ENCODE data around the gene NT5DC1. TPM values are rescaled to one million over a fixed set of nuclear protein-coding genes. Genes with fewer than 3 reads are reported as not detected.

The NT5DC1 gene
- total RNA-seq, 1 donor from 2014 or later: 44.1 TPM

DNA sequence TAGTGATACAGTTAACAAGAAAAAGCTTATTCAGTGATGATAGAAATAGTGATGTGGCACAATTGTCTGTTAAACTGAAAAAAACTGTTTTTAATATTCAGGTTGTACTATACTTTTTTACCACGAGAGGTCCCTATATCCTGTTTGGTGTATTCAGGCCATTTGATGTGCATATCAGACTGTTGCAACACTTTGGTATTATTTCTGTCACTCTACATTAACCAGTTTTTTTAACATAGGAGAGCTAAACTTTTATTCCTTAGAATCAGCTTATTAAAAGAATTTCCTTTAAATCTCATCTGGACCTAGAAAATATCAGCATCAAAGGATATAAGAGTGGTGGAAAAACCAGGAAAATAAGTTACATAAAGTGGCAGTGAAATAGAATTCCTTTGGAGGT is 116.4 kb downstream of the NT5DC1 start:
- H3K4me3 Mint-ChIP-seq (ENCODE audit: low read depth): no peak overlapping the region
- H3K36me3 Mint-ChIP-seq (ENCODE audit: low read depth): no peaks in the 10 kb centered on the region
- no peaks in the 10 kb centered on the region for H3K27me3 Mint-ChIP-seq (ENCODE audit: low read depth)
- no peaks in the 10 kb centered on the region for H3K4me1 Mint-ChIP-seq (ENCODE audit: low read depth)
- no peaks in the 10 kb centered on the region for H3K9me3 Mint-ChIP-seq
- no peak overlapping the region for H3K27ac Mint-ChIP-seq
- DNase-seq (ENCODE audit: low spot score): no peak
- intact Hi-C loops (cut with micrococcal nuclease): loop anchor here (5.0 kb wide), 2 partner anchors 60 to 355 kb away; partner anchors contain the start of genes RWDD1 and TSPYL1

DNA sequence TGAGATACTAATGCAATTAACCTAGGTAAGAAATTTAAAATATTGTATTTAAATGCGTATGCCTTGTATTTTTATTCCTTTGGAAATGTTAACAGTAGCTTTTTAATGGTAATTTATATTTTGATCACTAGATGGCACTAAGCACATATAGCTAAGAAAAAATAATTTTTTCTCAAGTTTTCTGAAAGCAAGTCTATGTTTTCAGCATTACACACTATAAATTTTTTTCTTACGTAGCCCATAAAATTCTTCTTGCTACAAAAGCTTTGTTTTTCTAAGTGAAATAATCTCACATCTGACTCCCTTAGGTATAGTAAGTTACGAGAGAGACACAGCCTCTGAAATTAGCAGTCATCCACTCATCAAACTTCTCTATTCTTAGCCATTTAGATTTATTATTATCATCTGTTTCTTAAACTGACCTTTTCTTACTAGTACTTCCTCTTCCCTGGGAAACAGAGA is 117.5 kb downstream of the NT5DC1 start:
- no peaks in the 10 kb centered on the region for H3K36me3 Mint-ChIP-seq (ENCODE audit: low read depth)
- H3K9me3 Mint-ChIP-seq: no peaks in the 10 kb centered on the region
- intact Hi-C loops (cut with micrococcal nuclease): loop anchor here (2.0 to 5.0 kb wide), 3 partner anchors 59 to 354 kb away; partner anchors contain the start of genes RWDD1 and TSPYL1
- H3K27ac Mint-ChIP-seq: no peak overlapping the region
- DNase-seq (ENCODE audit: low spot score): no peak
- no peak overlapping the region for H3K4me3 Mint-ChIP-seq (ENCODE audit: low read depth)
- no peaks in the 10 kb centered on the region for H3K27me3 Mint-ChIP-seq (ENCODE audit: low read depth)
- no peaks in the 10 kb centered on the region for H3K4me1 Mint-ChIP-seq (ENCODE audit: low read depth)

DNA sequence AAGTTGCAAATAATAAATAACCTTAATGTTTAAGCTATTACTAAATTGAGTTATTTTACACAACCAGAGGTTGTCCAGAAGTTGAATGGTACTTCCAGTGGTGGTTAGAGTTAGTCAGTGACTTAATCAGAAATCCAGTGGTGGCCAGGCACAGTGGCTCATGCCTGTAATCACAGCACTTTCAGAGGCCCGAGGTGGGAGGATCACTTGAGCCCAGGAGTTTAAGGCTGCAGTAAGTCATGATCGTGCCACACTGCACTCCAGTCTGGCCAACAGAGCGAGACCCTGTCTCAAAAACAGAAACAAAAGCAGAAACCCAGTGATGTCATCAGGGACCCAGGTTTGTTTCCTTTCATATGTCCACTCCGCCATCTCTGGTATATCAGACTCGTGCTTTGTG is 118.2 kb downstream of the NT5DC1 start:
- Mint-ChIP-seq H3K36me3 (ENCODE audit: low read depth) (no peaks in the 10 kb centered on the region), H3K4me1 (ENCODE audit: low read depth) (no peaks in the 10 kb centered on the region), H3K9me3 (no peaks in the 10 kb centered on the region), H3K4me3 (ENCODE audit: low read depth) (no peak overlapping the region), H3K27me3 (ENCODE audit: low read depth) (no peaks in the 10 kb centered on the region), H3K27ac (no peak overlapping the region)
- intact Hi-C loops (cut with micrococcal nuclease): loop anchor here (2.0 to 5.0 kb wide), 3 partner anchors 58 to 353 kb away; partner anchors contain the start of genes RWDD1 and TSPYL1
- DNase-seq (ENCODE audit: low spot score): no peak

DNA sequence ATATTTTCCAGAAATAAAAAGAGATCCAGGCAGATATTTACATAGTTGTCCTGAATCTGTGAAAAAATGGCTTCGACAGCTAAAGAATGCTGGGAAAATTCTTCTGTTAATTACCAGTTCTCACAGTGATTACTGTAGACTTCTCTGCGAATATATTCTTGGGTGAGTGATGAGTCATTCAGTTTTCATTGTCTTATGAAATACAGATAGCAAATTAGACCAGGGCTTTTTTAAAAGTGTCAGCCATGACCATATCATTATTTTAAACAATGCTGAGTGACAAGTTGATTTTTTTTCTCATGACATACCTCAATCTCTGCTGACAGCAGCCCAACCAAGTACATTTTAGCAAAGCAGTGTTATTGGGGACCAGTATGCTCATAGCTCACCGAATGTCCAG is 120.4 kb downstream of the NT5DC1 start:
- Mint-ChIP-seq H3K36me3 (ENCODE audit: low read depth) (no peaks in the 10 kb centered on the region), H3K9me3 (no peaks in the 10 kb centered on the region), H3K4me3 (ENCODE audit: low read depth) (no peak overlapping the region), H3K27ac (no peak overlapping the region), H3K27me3 (ENCODE audit: low read depth) (no peaks in the 10 kb centered on the region), H3K4me1 (ENCODE audit: low read depth) (no peaks in the 10 kb centered on the region)
- DNase-seq (ENCODE audit: low spot score): no peak
- intact Hi-C loops (cut with micrococcal nuclease): no loop called here

DNA sequence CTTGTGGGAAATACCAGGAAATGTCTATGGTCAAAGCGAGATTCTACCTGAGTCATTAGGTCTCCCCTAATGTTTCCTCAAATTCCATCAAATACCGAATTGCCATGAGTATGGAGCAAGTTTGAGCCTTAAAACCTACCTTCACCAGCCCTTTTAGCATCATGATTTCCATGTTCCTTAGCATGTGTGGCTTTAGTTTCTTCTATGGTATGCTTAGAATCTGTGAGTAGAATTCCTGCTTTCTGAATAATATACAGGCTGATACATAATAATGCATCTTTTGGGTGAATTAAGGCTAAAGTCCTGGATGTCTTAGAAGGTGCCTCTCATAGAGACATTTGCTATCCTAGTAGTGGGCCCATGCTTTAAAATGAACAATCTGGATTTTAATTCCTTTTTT is 121.3 kb downstream of the NT5DC1 start:
- Mint-ChIP-seq H3K27me3 (ENCODE audit: low read depth) (no peaks in the 10 kb centered on the region), H3K9me3 (no peaks in the 10 kb centered on the region), H3K4me1 (ENCODE audit: low read depth) (no peaks in the 10 kb centered on the region), H3K27ac (no peak overlapping the region), H3K4me3 (ENCODE audit: low read depth) (no peak overlapping the region), H3K36me3 (ENCODE audit: low read depth) (no peaks in the 10 kb centered on the region)
- DNase-seq (ENCODE audit: low spot score): no peak
- intact Hi-C loops (cut with micrococcal nuclease): no loop called here

DNA sequence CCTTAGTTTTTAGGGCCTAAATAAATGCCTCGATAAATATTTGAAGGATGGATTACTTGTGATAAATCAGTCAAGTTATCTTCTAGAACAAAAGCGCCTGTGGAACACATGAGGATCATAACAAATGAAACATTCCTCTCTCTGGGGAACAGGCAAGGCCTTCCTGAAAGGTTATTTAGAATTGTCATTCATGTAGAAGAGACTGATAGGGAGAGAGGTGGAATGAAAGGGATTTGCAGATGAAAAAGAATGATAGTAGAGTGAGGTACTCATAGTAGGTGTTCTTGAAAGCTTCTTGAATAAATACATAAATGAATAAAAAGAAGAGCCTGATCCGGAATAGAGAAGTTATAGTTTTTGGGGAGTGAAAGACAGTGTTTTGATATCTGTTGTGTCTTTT is 122.7 kb downstream of the NT5DC1 start:
- H3K27ac Mint-ChIP-seq: no peak overlapping the region
- no peaks in the 10 kb centered on the region for H3K36me3 Mint-ChIP-seq (ENCODE audit: low read depth)
- intact Hi-C loops (cut with micrococcal nuclease): no loop called here

DNA sequence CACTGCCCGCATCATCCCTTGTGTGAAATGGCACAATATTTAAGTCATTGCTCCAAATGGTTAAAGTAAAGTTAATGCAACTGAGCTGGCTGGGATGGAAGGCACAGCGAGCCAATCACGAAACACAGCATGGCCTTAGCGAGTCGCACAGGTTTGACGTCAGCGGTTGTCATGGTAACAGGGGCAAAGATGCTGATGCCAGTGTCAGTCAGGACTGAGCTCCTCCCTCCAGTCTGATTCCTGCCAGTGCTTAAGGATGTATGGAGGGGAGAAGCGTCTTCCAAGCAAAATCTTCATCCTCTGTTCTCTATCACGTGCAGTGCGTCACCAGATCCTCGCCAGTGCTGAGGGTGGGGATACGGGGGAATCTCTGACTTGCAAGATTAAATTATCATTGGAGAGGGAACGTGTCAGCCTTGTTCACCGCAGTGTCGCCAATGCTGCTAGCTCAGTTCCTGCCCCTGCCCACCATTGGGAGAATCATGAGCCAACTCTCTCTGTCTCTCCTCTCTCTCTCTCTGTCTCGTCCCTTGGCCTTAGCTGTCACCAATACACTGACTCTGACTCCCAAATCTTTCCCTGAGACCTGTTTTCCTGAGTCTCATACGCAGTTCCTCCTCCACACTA is 128.7 kb downstream of the NT5DC1 start:
- Mint-ChIP-seq H3K36me3 (ENCODE audit: low read depth) (no peaks in the 10 kb centered on the region), H3K27me3 (ENCODE audit: low read depth) (no peaks in the 10 kb centered on the region), H3K4me3 (ENCODE audit: low read depth) (no peak overlapping the region), H3K27ac (no peak overlapping the region), H3K4me1 (ENCODE audit: low read depth) (no peaks in the 10 kb centered on the region), H3K9me3 (no peaks in the 10 kb centered on the region)
- no peak for DNase-seq (ENCODE audit: low spot score)
- intact Hi-C loops (cut with micrococcal nuclease): no loop called here

More for the DNA sequence above, 122.7 kb downstream of the NT5DC1 start:
- Mint-ChIP-seq H3K4me1 (ENCODE audit: low read depth) (no peaks in the 10 kb centered on the region), H3K9me3 (no peaks in the 10 kb centered on the region), H3K4me3 (ENCODE audit: low read depth) (no peak overlapping the region), H3K27me3 (ENCODE audit: low read depth) (no peaks in the 10 kb centered on the region)
- DNase-seq (ENCODE audit: low spot score): no peak

DNA sequence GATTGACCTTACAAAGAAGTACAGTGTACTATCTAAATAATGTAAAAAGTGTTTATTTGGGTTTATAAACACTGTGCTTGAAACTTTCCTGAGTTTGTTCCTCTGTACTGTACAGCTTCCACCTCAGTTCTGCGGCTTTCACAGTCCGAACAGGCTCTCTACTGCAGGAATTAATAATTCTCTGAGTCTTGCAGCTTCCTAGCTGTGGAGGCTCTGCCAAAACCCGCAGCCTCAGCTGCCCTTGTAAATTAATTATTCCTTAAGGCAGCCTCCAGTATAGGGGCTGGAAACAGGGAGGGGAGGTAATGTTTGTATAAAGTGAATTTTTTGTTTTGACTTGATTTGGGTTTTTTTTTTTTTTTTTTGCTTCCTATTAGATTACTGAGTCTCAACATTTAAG is 134.0 kb downstream of the NT5DC1 start:
- Mint-ChIP-seq H3K4me1 (ENCODE audit: low read depth) (no peaks in the 10 kb centered on the region), H3K27me3 (ENCODE audit: low read depth) (no peaks in the 10 kb centered on the region), H3K36me3 (ENCODE audit: low read depth) (peaks cover 10% of the 10 kb centered on the region), H3K27ac (no peak overlapping the region), H3K9me3 (no peaks in the 10 kb centered on the region), H3K4me3 (ENCODE audit: low read depth) (no peak overlapping the region)
- DNase-seq (ENCODE audit: low spot score): no peak
- intact Hi-C loops (cut with micrococcal nuclease): no loop called here

DNA sequence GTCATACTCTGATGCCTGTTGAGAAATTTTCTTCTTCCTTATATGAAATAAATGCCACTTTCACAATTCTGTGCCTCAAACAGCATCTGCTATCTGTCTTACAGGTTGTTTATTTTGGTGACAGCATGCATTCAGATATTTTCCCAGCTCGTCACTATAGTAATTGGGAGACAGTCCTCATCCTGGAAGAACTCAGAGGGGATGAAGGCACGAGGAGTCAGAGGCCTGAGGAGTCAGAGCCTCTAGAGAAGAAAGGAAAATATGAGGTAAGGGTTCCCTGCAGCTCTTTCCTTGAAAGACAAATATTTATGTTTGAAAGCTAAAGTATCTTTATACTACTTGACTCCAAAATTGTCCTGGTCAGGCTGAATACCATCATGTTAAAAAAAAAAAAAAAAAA is 137.4 kb downstream of the NT5DC1 start:
- no peaks in the 10 kb centered on the region for H3K9me3 Mint-ChIP-seq
- no peak for DNase-seq (ENCODE audit: low spot score)
- peaks cover 13% of the 10 kb centered on the region for H3K36me3 Mint-ChIP-seq (ENCODE audit: low read depth)
- no peak overlapping the region for H3K4me3 Mint-ChIP-seq (ENCODE audit: low read depth)
- H3K27ac Mint-ChIP-seq: no peak overlapping the region
- H3K27me3 Mint-ChIP-seq (ENCODE audit: low read depth): no peaks in the 10 kb centered on the region
- intact Hi-C loops (cut with micrococcal nuclease): no loop called here
- no peaks in the 10 kb centered on the region for H3K4me1 Mint-ChIP-seq (ENCODE audit: low read depth)

DNA sequence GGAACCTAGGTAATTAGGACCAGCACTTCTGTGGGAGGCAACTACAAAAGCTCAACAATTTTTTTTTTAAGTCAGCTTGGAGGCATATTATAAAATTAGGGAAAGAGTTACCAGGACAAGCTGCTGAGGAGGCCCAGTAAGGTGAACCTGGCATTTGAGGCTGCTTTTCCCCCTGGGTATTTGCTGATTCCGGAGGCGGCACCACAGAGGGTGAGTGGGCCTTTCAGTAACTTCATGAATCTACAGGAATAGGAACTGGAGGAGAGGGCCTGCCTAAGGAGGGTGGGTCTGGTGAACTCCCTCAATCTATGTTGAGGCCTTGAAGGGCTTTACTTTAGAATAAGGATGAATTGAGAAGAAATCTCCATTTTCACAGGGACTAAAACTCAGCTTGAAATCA is 138.6 kb downstream of the NT5DC1 start:
- Mint-ChIP-seq H3K9me3 (no peaks in the 10 kb centered on the region), H3K4me3 (ENCODE audit: low read depth) (no peak overlapping the region), H3K27ac (no peak overlapping the region), H3K27me3 (ENCODE audit: low read depth) (no peaks in the 10 kb centered on the region), H3K4me1 (ENCODE audit: low read depth) (no peaks in the 10 kb centered on the region), H3K36me3 (ENCODE audit: low read depth) (peaks cover 13% of the 10 kb centered on the region)
- intact Hi-C loops (cut with micrococcal nuclease): no loop called here
- no peak for DNase-seq (ENCODE audit: low spot score)

DNA sequence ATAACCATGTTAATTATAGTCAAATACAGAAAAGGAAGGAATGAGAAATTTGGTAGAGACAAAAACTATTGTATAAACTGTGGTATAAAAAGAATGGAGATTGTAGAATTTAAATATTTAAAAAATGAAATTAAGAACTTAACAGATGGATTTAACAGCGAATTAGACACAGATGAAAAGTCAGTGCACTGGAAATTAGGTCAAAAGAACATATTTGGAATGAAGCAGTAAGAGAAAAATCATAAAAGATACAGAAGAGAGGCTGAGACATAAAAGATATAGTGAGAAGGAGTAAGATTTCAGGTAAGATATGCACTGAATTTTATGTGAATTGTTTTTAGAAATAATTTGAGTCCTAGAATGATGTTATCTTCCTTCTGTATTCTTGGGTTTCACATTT is 139.2 kb downstream of the NT5DC1 start:
- H3K9me3 Mint-ChIP-seq: no peaks in the 10 kb centered on the region
- no peak overlapping the region for H3K4me3 Mint-ChIP-seq (ENCODE audit: low read depth)
- peaks cover 13% of the 10 kb centered on the region for H3K36me3 Mint-ChIP-seq (ENCODE audit: low read depth)
- H3K27me3 Mint-ChIP-seq (ENCODE audit: low read depth): no peaks in the 10 kb centered on the region
- no peak overlapping the region for H3K27ac Mint-ChIP-seq
- intact Hi-C loops (cut with micrococcal nuclease): no loop called here
- H3K4me1 Mint-ChIP-seq (ENCODE audit: low read depth): no peaks in the 10 kb centered on the region
- no peak for DNase-seq (ENCODE audit: low spot score)

DNA sequence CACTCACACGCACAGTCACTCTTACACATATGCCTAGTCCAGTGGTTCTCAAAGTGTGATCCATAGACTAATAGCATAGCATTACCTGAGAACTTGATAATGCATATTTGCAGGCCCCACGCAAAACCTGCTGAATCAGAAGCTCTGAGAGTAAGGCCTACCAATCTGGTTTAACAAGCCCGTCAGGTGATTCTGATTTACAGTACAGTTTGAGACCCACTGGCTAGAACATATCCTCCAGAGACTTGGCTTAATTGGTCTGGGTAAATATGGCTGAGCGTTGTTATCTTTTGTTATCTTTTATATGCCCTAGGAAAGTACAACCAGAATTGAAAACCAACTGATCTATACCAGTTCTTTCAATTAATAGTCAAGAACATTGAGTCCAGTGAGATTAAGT is 143.6 kb downstream of the NT5DC1 start:
- H3K27me3 Mint-ChIP-seq (ENCODE audit: low read depth): no peaks in the 10 kb centered on the region
- no peak for DNase-seq (ENCODE audit: low spot score)
- no peak overlapping the region for H3K27ac Mint-ChIP-seq
- H3K9me3 Mint-ChIP-seq: no peaks in the 10 kb centered on the region
- no peak overlapping the region for H3K4me3 Mint-ChIP-seq (ENCODE audit: low read depth)
- H3K4me1 Mint-ChIP-seq (ENCODE audit: low read depth): peaks cover 7% of the 10 kb centered on the region
- peaks cover 6% of the 10 kb centered on the region for H3K36me3 Mint-ChIP-seq (ENCODE audit: low read depth)
- intact Hi-C loops (cut with micrococcal nuclease): no loop called here

DNA sequence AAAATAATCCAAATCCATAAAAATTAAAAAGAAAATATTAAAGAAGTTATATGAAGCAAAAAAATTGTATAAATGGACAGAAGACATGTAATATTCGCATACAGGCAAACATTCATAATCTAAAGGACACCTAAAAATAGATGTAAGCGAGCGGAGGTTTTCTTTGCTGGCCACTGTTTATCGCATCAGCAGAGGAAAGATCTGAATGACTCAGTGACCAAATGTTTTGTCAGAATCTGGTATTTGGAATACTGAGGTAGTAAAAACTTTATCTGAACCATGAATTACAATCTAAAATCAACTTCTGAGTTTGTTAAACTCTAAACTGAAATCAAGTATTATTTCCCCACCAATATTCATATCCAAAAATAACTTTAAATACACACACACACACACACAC is 145.4 kb downstream of the NT5DC1 start:
- no peak for DNase-seq (ENCODE audit: low spot score)
- H3K36me3 Mint-ChIP-seq (ENCODE audit: low read depth): peaks cover 12% of the 10 kb centered on the region
- intact Hi-C loops (cut with micrococcal nuclease): no loop called here
- no peaks in the 10 kb centered on the region for H3K9me3 Mint-ChIP-seq
- peaks cover 18% of the 10 kb centered on the region for H3K4me1 Mint-ChIP-seq (ENCODE audit: low read depth)
- H3K27ac Mint-ChIP-seq: no peak overlapping the region
- no peak overlapping the region for H3K4me3 Mint-ChIP-seq (ENCODE audit: low read depth)
- no peaks in the 10 kb centered on the region for H3K27me3 Mint-ChIP-seq (ENCODE audit: low read depth)

DNA sequence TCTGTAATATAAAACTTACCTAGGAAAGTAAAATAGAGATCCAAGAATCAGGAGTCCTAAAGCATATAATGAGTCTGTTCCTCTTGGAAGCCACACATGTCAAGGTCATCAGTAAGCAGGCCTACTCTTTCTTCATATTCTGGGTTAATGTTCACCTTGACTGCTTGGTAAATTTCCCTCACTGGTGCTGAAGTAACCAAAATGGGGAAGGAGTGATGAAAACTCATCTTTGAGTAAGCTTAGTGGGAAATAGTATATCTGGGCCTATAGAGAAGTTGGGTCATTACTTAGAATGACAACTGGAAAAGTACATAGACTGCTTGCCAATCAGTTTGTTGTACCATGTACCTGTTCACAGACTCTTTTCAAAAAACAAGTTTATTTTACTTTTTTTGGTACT is 146.6 kb downstream of the NT5DC1 start:
- Mint-ChIP-seq H3K4me3 (ENCODE audit: low read depth) (no peak overlapping the region), H3K9me3 (no peaks in the 10 kb centered on the region)

More for the DNA sequence above, 146.6 kb downstream of the NT5DC1 start:
- intact Hi-C loops (cut with micrococcal nuclease): no loop called here
- Mint-ChIP-seq H3K4me1 (ENCODE audit: low read depth) (peaks cover 30% of the 10 kb centered on the region), H3K27me3 (ENCODE audit: low read depth) (no peaks in the 10 kb centered on the region), H3K36me3 (ENCODE audit: low read depth) (peaks cover 19% of the 10 kb centered on the region), H3K27ac (no peak overlapping the region)
- no peak for DNase-seq (ENCODE audit: low spot score)
